HepG2 (cell line): ENCODE measurements around the gene CEBPG. TPM values are rescaled to one million over a fixed set of nuclear protein-coding genes. Genes with fewer than 3 reads are reported as not detected.

Experiments
- EHMT2 ChIP-seq: fragments of 200-600 bp; sonication (generic); IDR thresholded peaks from 2 replicates; pipeline ENCODE4 v1.7.0; 2017; ENCODE audit warnings: antibody characterized with exemption, low read depth, low read length, borderline replicate concordance
- FOXA1 ChIP-seq, 2 experiments: fragments of 450-650 bp in 1 of 2; sonication (generic) in 1 of 2; formaldehyde crosslinking in 1 of 2; IDR thresholded peaks; 2 replicates each; pipeline versions ENCODE4 v1.4.0 to v1.6.1; 2016 to 2020; ENCODE audit warnings: missing genetic modification reagents in 1 of 2
- KLF11 ChIP-seq: IDR thresholded peaks from 2 replicates; pipeline ENCODE4 v1.6.1; 2016; ENCODE audit warnings: missing compliant biosample characterization
- RNF219 ChIP-seq: sonication (generic); formaldehyde crosslinking; IDR thresholded peaks from 2 replicates; pipeline ENCODE4 v1.5.0; 2020; ENCODE audit warnings: mild to moderate bottlenecking, missing genetic modification reagents
- XRCC5 ChIP-seq: fragments of 200-400 bp; formaldehyde crosslinking; optimal IDR thresholded peaks from 2 replicates; pipeline ENCODE3; 2017; ENCODE audit warnings: mild to moderate bottlenecking, low read length
- ZBTB21 ChIP-seq: sonication (generic); formaldehyde crosslinking; IDR thresholded peaks from 2 replicates; pipeline ENCODE4 v1.4.0; 2020; ENCODE audit warnings: missing genetic modification reagents
- ZKSCAN8 ChIP-seq: IDR thresholded peaks from 2 replicates; pipeline ENCODE4 v1.6.1; 2016; ENCODE audit warnings: borderline replicate concordance, missing genetic modification reagents, missing compliant biosample characterization
- ZMYM4 ChIP-seq: sonication (generic); formaldehyde crosslinking; IDR thresholded peaks from 2 replicates; pipeline ENCODE4 v1.8.1; 2023; ENCODE audit warnings: mild to moderate bottlenecking, missing genetic modification reagents
- ZNF609 ChIP-seq: sonication (generic); formaldehyde crosslinking; IDR thresholded peaks from 2 replicates; pipeline ENCODE4 v1.4.0; 2020; ENCODE audit warnings: mild to moderate bottlenecking, missing genetic modification reagents, borderline replicate concordance
- ZNF781 ChIP-seq: sonication (generic); formaldehyde crosslinking; IDR thresholded peaks from 2 replicates; pipeline ENCODE4 v1.5.1; 2020; ENCODE audit warnings: borderline replicate concordance, mild to moderate bottlenecking, missing genetic modification reagents; ENCODE audit errors: not compliant biosample characterization
- ZNF782 ChIP-seq: sonication (generic); formaldehyde crosslinking; IDR thresholded peaks from 2 replicates; pipeline ENCODE4 v1.4.0; 2020; ENCODE audit warnings: missing genetic modification reagents, mild to moderate bottlenecking, borderline replicate concordance
- polyA plus RNA-seq, 8 experiments: library from polyadenylated mRNA; depleted of rRNA in 3 of 8; stranded (reverse) in 7 of 8; unstranded in 1 of 8; fragments of >200 nt; fragmentation: Illumina TruSeq in 4 of 8; extraction: Trizol in 4 of 8; gene quantifications; 2 replicates each; pipeline versions ENCODE4 v1.2.1 to v1.2.3, GENCODE V29; 2011 to 2016; ENCODE audit warnings: low read depth in 4 of 8, missing spikeins in 1 of 8, mixed read lengths in 1 of 8; ENCODE audit not compliant: insufficient read depth in 1 of 8
- total RNA-seq, 5 experiments: library from RNA; depleted of rRNA; stranded (reverse); fragments of >200 nt; fragmentation: Illumina TruSeq; extraction: Trizol; gene quantifications; 2 replicates each; pipeline ENCODE4 v1.2.3, GENCODE V29; 2016; ENCODE audit warnings: low read depth in 1 of 5
- TF ChIP-seq, protein P1 (sequence below): sonication (generic); formaldehyde crosslinking; IDR thresholded peaks from 2 replicates; pipeline ENCODE4 v1.4.0; 2020; ENCODE audit warnings: missing genetic modification reagents, borderline replicate concordance

CEBPG gene
- total and polyA plus RNA-seq, 2 of the 13 experiments (the other 11 are each of a cell fraction or from before 2014, with no cell fraction given): 25.7 to 34.3 TPM

GRCh38 chr19:33392341-33393285 is 19.1 kb downstream of the CEBPG start (continued):
- TF ChIP-seq ZNF609 (peak; percentile 95), RNF219 (CRISPR knock-in tag) (peak; percentile 100), ZMYM4 (CRISPR knock-in tag) (peak; percentile 99), ZNF782 (CRISPR knock-in tag) (peak; percentile 99), ZNF781 (CRISPR knock-in tag) (peak; percentile 100), KLF11 (CRISPR knock-in tag) (peak; percentile 99), FOXA1 (IDR thresholded peaks at IDR 0.05) (no peak), FOXA1 (CRISPR knock-in tag; IDR thresholded peaks at IDR 0.05) (peak; percentile 58; the same call in 1 of the 2 replicates), EHMT2 (no peak), ZBTB21 (CRISPR knock-in tag) (peak; percentile 51), XRCC5 (peak; percentile 80), ZKSCAN8 (peak; percentile 87; the same call in 1 of the 2 replicates)
- TF ChIP-seq, protein P1, sequence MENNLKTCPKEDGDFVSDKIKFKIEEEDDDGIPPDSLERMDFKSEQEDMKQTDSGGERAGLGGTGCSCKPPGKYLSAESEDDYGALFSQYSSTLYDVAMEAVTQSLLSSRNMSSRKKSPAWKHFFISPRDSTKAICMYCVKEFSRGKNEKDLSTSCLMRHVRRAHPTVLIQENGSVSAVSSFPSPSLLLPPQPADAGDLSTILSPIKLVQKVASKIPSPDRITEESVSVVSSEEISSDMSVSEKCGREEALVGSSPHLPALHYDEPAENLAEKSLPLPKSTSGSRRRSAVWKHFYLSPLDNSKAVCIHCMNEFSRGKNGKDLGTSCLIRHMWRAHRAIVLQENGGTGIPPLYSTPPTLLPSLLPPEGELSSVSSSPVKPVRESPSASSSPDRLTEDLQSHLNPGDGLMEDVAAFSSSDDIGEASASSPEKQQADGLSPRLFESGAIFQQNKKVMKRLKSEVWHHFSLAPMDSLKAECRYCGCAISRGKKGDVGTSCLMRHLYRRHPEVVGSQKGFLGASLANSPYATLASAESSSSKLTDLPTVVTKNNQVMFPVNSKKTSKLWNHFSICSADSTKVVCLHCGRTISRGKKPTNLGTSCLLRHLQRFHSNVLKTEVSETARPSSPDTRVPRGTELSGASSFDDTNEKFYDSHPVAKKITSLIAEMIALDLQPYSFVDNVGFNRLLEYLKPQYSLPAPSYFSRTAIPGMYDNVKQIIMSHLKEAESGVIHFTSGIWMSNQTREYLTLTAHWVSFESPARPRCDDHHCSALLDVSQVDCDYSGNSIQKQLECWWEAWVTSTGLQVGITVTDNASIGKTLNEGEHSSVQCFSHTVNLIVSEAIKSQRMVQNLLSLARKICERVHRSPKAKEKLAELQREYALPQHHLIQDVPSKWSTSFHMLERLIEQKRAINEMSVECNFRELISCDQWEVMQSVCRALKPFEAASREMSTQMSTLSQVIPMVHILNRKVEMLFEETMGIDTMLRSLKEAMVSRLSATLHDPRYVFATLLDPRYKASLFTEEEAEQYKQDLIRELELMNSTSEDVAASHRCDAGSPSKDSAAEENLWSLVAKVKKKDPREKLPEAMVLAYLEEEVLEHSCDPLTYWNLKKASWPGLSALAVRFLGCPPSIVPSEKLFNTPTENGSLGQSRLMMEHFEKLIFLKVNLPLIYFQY (CRISPR knock-in tag): peak; percentile 94
